AG04449 (cell line): Measurements from ENCODE around the gene SPRYD3.

Experiments used
- CTCF ChIA-PET: fragments of 350-600 bp; formaldehyde crosslinking; extraction: SDS; loops from one replicate; lab custom pipeline; 2021; ENCODE audit warnings: antibody characterized with exemption; lab: Yijun Ruan, JAX
- POLR2A ChIA-PET: fragments of 400-600, 350-600 bp; formaldehyde crosslinking; extraction: SDS; loops from one replicate; lab custom pipeline; 2020; ENCODE audit warnings: antibody characterized with exemption, inconsistent platforms; lab: Yijun Ruan, JAX
- DNase-seq: peaks from one replicate; pipeline ENCODE4 v3.0.0-alpha.2; 2010; ENCODE audit warnings: low read depth, low spot score
- H3K4me3 ChIP-seq: 2 replicates; pipeline ENCODE4 v1.5.1; 2011; ENCODE audit warnings: low read depth, mild to moderate bottlenecking, control low read depth, low read length
- CTCF ChIP-seq: IDR thresholded peaks from one replicate; pipeline ENCODE4 v1.5.1; 2011; ENCODE audit warnings: mild to moderate bottlenecking, moderate library complexity, low read length, control low read depth, inconsistent platforms; ENCODE audit not compliant: insufficient read depth; ENCODE audit errors: missing control alignments

Gene SPRYD3

GRCh38 chr12:53062977-53063707 is 16.0 kb downstream of the SPRYD3 start:
- H3K4me3 ChIP-seq: no peak overlapping the region
- POLR2A ChIA-PET: interaction anchor here (0.7 to 7.6 kb wide), 7 partner anchors 9 to 134 kb away, joined by 3 to 74 read pairs (median 3); partner anchors contain the start of gene IGFBP6
- CTCF ChIA-PET: interaction anchor here (0.7 to 28.9 kb wide), 15 partner anchors 7 to 236 kb away, joined by 3 to 655 read pairs (median 4); partner anchors contain the start of genes CSAD, IGFBP6, MYG1 and SOAT2
- TF ChIP-seq CTCF: no peak
- DNase-seq: no peak

DNA sequence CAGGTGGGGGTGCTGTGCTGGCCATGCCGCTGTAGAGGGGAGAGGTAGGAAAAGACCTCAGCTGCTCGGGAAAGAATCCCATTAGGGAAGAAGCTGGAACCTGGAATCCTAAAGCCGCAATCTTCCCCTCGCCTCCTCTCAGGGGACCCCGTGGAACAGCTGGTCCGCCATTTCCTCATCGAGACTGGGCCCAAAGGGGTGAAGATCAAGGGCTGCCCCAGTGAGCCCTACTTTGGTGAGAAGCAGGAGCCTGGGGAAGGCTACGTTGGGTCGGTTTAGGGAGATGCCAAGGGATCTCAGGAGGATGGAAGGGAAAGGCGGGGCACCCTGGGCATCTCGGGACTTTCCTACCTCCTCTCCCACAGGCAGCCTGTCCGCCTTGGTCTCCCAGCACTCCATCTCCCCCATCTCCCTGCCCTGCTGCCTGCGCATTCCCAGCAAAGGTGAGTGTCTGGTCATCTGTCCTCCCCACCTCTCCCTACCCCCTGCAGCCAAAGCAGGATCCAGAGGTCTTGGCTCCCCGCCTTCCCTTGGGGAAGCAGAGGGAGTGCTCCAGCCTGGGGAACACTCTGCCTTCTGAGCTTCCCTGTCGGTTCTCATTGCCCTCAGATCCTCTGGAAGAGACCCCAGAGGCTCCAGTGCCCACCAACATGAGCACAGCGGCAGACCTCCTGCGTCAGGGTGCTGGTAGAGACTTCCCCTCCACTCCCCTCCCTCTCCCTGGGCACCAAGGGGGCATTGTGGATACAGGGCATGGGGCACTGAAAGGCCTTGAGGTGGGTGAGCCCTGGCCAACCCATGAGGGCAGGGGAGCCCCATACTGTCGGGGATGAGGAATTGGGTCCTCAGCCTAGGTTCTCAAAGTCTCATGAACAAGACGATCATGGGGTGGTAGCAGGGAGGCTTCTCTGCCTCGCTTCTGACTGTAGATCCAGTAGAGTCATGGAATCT is 16.9 kb downstream of the SPRYD3 start:
- no peak for TF ChIP-seq CTCF
- POLR2A ChIA-PET: interaction anchor here (0.6 to 7.6 kb wide), 11 partner anchors 9 to 131 kb away, joined by 3 to 74 read pairs (median 3); partner anchors contain the start of genes CSAD, IGFBP6 and ZNF740
- no peak overlapping the region for H3K4me3 ChIP-seq
- CTCF ChIA-PET: interaction anchor here (0.8 to 28.9 kb wide), 18 partner anchors 7 to 237 kb away, joined by 3 to 655 read pairs (median 4); partner anchors contain the start of genes CSAD, IGFBP6, MYG1 and SOAT2
- no peak for DNase-seq

GRCh38 chr12:53061404-53062010 is 17.7 kb downstream of the SPRYD3 start:
- no peak overlapping the region for H3K4me3 ChIP-seq
- no peak for TF ChIP-seq CTCF
- no peak for DNase-seq
- POLR2A ChIA-PET: interaction anchor here (0.8 to 2.4 kb wide), 6 partner anchors 8 to 119 kb away, joined by 3 to 9 read pairs (median 4); partner anchors contain the start of genes CSAD and ZNF740
- CTCF ChIA-PET: interaction anchor here (0.8 to 28.9 kb wide), 12 partner anchors 8 to 137 kb away, joined by 3 to 655 read pairs (median 4); partner anchors contain the start of genes IGFBP6, SOAT2 and TNS2

DNA sequence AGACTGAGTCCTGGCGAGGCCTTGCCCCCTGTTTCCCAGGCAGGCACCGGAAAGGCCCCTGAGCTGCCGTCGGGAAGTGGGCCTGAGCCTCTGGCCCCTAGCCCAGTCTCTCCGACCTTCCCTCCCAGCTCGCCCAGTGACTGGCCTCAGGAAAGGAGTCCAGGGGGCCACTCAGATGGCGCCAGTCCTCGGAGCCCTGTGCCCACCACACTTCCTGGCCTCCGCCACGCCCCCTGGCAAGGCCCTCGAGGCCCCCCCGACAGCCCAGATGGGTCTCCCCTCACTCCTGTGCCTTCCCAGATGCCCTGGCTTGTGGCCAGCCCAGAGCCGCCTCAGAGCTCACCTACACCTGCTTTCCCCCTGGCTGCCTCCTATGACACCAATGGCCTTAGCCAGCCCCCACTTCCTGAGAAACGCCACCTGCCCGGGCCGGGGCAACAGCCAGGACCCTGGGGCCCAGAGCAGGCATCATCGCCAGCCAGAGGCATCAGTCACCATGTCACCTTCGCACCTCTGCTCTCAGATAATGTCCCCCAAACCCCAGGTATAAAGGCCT is 18.4 kb downstream of the SPRYD3 start:
- DNase-seq: no peak
- CTCF ChIA-PET: interaction anchor here (0.6 to 28.9 kb wide), 5 partner anchors 8 to 207 kb away, joined by 3 to 655 read pairs (median 92); partner anchors contain the start of genes ESPL1, IGFBP6, SOAT2 and TNS2
- H3K4me3 ChIP-seq: no peak overlapping the region
- no peak for TF ChIP-seq CTCF
- POLR2A ChIA-PET: interaction anchor here (1.4 to 2.4 kb wide), 4 partner anchors 8 to 120 kb away, joined by 4 to 9 read pairs (median 4); partner anchors contain the start of genes CSAD and ZNF740

DNA sequence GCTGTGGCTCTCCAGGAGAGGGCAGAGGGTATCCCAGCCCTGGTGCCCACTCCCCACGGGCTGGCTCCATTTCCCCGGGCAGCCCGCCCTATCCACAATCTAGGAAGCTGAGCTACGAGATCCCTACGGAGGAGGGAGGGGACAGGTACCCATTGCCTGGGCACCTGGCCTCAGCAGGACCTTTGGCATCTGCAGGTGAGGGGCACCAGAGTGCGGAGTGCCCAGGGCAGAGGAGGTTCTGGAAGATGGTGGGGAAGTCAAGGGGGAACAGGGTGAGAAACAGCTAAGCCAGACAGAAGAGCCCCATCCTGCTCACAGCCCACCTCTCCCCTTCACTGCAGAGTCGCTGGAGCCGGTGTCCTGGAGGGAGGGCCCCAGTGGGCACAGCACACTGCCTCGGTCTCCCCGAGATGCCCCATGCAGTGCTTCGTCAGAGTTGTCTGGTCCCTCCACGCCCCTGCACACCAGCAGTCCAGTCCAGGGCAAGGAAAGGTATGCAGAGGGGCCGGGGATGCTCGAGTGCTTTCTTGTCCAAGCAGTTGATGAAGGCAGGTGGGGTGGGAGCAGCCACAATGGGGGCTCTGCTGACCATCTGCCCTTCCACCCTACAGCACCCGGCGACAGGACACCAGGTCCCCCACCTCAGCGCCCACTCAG is 19.0 kb downstream of the SPRYD3 start:
- POLR2A ChIA-PET: interaction anchor here (1.0 to 2.4 kb wide), 2 partner anchors 9 to 13 kb away, joined by 4 to 9 read pairs; no protein-coding TSS in a partner anchor
- H3K4me3 ChIP-seq: no peak overlapping the region
- TF ChIP-seq CTCF: no peak
- CTCF ChIA-PET: interaction anchor here (0.6 to 28.9 kb wide), 5 partner anchors 7 to 208 kb away, joined by 3 to 655 read pairs (median 9); partner anchors contain the start of genes ESPL1, IGFBP6, SOAT2 and TNS2
- DNase-seq: no peak
